Measurements from ENCODE around the gene ADAMTS18. TPM values are rescaled to one million over a fixed set of nuclear protein-coding genes. Genes with fewer than 3 reads are reported as not detected.

ADAMTS18 gene
- total RNA-seq, 1 donor from 2014 or later = not detected

DNA sequence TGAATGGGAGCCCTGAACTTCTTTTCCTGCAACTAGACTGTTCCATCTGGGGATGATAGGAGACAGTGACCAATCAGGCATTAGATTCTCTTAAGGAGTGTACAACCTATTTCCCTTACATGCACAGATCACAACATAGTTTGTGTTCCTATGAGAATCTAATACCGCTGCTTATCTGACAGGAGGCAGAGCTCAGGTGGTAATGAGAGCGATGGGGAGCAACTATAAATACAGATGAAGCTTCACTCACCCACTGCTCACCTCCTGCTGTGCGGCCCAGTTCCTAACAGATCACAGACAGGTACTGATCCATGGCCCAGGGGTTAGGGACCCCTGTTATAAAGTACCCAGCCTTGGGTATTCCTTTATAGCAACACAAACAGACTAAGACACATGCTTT lies 17.4 kb upstream of the ADAMTS18 start:
- intact Hi-C loops (cut with micrococcal nuclease) = no loop called here
- POLR2A ChIA-PET = no interaction called here
- CTCF ChIA-PET = no interaction called here
- Mint-ChIP-seq H3K36me3 (ENCODE audit: low read depth) (no peaks in the 10 kb centered on the region), H3K9me3 (no peaks in the 10 kb centered on the region), H3K27ac (no peak overlapping the region), H3K4me1 (no peaks in the 10 kb centered on the region), H3K4me3 (no peak overlapping the region), H3K27me3 (peaks cover 2% of the 10 kb centered on the region)
- no peak for ATAC-seq (ENCODE audit: low read depth)
- DNase-seq = no peak
- TF ChIP-seq, protein P1, sequence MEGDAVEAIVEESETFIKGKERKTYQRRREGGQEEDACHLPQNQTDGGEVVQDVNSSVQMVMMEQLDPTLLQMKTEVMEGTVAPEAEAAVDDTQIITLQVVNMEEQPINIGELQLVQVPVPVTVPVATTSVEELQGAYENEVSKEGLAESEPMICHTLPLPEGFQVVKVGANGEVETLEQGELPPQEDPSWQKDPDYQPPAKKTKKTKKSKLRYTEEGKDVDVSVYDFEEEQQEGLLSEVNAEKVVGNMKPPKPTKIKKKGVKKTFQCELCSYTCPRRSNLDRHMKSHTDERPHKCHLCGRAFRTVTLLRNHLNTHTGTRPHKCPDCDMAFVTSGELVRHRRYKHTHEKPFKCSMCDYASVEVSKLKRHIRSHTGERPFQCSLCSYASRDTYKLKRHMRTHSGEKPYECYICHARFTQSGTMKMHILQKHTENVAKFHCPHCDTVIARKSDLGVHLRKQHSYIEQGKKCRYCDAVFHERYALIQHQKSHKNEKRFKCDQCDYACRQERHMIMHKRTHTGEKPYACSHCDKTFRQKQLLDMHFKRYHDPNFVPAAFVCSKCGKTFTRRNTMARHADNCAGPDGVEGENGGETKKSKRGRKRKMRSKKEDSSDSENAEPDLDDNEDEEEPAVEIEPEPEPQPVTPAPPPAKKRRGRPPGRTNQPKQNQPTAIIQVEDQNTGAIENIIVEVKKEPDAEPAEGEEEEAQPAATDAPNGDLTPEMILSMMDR (IDR thresholded peaks at IDR 0.05) = no peak

DNA sequence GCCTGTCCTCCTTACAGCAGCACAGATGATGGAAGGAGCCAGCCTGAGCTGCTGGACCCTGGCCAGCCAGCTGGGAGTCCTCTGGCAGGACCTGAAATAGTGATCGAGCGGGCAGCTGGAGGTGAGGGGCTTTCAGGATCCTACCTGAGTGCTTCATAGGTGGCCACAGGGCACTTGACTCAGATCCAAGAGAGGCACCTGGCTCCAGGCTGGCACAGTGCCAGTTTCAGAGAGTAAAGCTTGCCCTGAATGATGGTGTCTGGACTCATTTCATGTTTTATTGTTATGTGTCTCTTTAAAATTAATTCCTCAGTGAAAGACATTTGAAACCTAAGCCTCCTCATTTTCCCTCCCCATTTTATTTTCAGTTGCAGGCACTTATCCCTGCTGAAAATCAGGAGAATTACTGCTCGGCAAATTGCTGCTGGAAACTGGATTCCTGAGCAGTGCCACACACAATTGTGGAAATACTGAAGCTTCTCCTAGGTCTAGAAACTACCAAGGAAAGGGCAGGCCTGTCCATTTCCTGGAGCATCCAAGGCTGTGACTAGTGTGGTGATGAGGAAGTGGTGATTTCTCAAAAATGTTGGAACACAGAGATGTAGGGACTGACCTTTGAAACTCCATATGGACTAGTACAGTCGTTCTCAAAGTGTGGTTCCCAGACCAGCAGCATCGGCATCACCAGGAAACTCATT lies 16.1 kb upstream of the ADAMTS18 start:
- intact Hi-C loops (cut with micrococcal nuclease) = no loop called here
- TF ChIP-seq, protein P1 (IDR thresholded peaks at IDR 0.05) = no peak
- ChIA-PET POLR2A (no interaction called here), CTCF (no interaction called here)
- no peaks in the 10 kb centered on the region for H3K4me1 Mint-ChIP-seq
- ATAC-seq (ENCODE audit: low read depth) (no peak), DNase-seq (no peak)
- no peak overlapping the region for H3K4me3 Mint-ChIP-seq
- no peaks in the 10 kb centered on the region for H3K9me3 Mint-ChIP-seq
- peaks cover 2% of the 10 kb centered on the region for H3K27me3 Mint-ChIP-seq
- H3K36me3 Mint-ChIP-seq (ENCODE audit: low read depth) = no peaks in the 10 kb centered on the region
- H3K27ac Mint-ChIP-seq = no peak overlapping the region

DNA sequence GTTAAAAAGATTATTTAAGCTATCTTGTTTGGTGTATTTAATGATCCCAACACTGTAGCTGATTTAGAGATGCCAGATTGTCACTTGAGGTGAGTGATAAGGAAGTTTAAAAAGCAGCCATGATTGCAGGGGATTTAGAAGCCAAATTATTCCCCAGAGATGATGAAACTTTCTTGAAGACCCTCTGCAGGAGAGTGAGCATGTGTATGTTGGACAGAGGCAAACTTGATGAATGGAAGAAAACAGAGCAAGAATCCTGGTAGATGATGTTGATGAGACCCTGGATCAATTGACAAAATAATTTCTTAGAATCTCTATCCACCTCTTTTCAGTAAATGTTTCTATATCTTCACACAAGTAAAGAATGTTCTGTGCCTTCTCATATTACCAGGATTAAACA lies 14.4 kb upstream of the ADAMTS18 start:
- DNase-seq = no peak
- no peak overlapping the region for H3K4me3 Mint-ChIP-seq
- no peaks in the 10 kb centered on the region for H3K4me1 Mint-ChIP-seq
- no peak overlapping the region for H3K27ac Mint-ChIP-seq
- TF ChIP-seq, protein P1 (IDR thresholded peaks at IDR 0.05) = no peak
- POLR2A ChIA-PET = no interaction called here
- peaks cover 3% of the 10 kb centered on the region for H3K27me3 Mint-ChIP-seq
- H3K36me3 Mint-ChIP-seq (ENCODE audit: low read depth) = no peaks in the 10 kb centered on the region
- H3K9me3 Mint-ChIP-seq = no peaks in the 10 kb centered on the region
- intact Hi-C loops (cut with micrococcal nuclease) = no loop called here
- CTCF ChIA-PET = no interaction called here
- ATAC-seq (ENCODE audit: low read depth) = no peak

DNA sequence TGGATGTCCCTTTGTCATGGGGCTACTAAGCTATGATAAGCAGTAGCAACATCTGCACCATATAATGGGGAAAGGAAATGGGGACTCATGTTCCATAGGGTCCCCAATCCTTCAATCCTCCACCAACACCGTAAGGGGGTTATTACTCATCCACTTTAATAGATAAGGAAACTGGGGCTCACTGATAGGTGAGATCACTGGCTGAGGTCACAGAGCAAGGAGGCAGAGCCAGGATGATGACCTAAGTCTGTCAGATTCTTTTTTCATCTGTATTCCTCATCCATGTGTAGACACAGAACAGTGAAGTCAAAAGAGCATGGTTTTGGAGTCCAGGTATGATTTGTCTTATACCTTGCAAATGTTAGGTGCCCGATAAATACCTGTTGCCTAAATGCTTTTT lies 10.5 kb upstream of the ADAMTS18 start:
- Mint-ChIP-seq H3K36me3 (ENCODE audit: low read depth) (no peaks in the 10 kb centered on the region), H3K4me3 (no peak overlapping the region), H3K4me1 (no peaks in the 10 kb centered on the region), H3K27me3 (peaks cover 7% of the 10 kb centered on the region), H3K27ac (no peak overlapping the region), H3K9me3 (no peaks in the 10 kb centered on the region)
- intact Hi-C loops (cut with micrococcal nuclease) = no loop called here
- DNase-seq (no peak), ATAC-seq (ENCODE audit: low read depth) (no peak)
- ChIA-PET CTCF (no interaction called here), POLR2A (no interaction called here)
- TF ChIP-seq, protein P1 (IDR thresholded peaks at IDR 0.05) = no peak

GRCh38 chr16:77444147-77444460 lies 9.3 kb upstream of the ADAMTS18 start:
- POLR2A ChIA-PET = no interaction called here
- no peak for ATAC-seq (ENCODE audit: low read depth)
- no peak overlapping the region for H3K4me3 Mint-ChIP-seq

More at GRCh38 chr16:77444147-77444460, 9.3 kb upstream of the ADAMTS18 start:
- Mint-ChIP-seq H3K27me3 (peaks cover 5% of the 10 kb centered on the region), H3K27ac (no peak overlapping the region), H3K9me3 (no peaks in the 10 kb centered on the region), H3K36me3 (ENCODE audit: low read depth) (no peaks in the 10 kb centered on the region), H3K4me1 (no peaks in the 10 kb centered on the region)
- TF ChIP-seq, protein P1 (IDR thresholded peaks at IDR 0.05) = no peak
- DNase-seq = no peak
- intact Hi-C loops (cut with micrococcal nuclease) = no loop called here
- CTCF ChIA-PET = no interaction called here
